Stimulated activated effector memory CD8-positive, alpha-beta T cell treated with anti-CD3 and anti-CD28 coated beads, Interleukin-12 subunit alpha, Interleukin-12 subunit beta, amount 100 ng/mL, for 72 hours (primary cell): Measurements from ENCODE around the gene HOXD11.

Experiments used
- ATAC-seq: fragments of 150-1000 bp; cut with Tn5 transposase; 2 replicates; pipeline ENCODE4 v1.10.0; 2021
- DNase-seq, 2 donors: peaks; one replicate each; pipeline ENCODE4 v3.0.0; 2021 to 2022; ENCODE audit warnings: low spot score in 2 of 2
- H3K27ac Mint-ChIP-seq: one replicate; pipeline ENCODE4 v1.8.0; 2022; ENCODE audit warnings: mild to moderate bottlenecking, mixed read lengths
- H3K36me3 Mint-ChIP-seq: one replicate; pipeline ENCODE4 v1.8.0; 2022; ENCODE audit warnings: mild to moderate bottlenecking, mixed read lengths
- H3K4me1 Mint-ChIP-seq: one replicate; pipeline ENCODE4 v1.8.0; 2022; ENCODE audit warnings: mixed read lengths
- H3K4me3 Mint-ChIP-seq: one replicate; pipeline ENCODE4 v1.8.0; 2022; ENCODE audit warnings: mild to moderate bottlenecking, mixed read lengths
- H3K9me3 Mint-ChIP-seq: one replicate; pipeline ENCODE4 v1.8.0; 2022; ENCODE audit warnings: mixed read lengths

The HOXD11 gene

GRCh38 chr2:176096986-176097819 lies 9.9 kb upstream of the HOXD11 start:
- no peak overlapping the region for H3K27ac Mint-ChIP-seq
- peaks cover 27% of the 10 kb centered on the region for H3K4me1 Mint-ChIP-seq
- DNase-seq: peak; percentile 42 to 70
- H3K36me3 Mint-ChIP-seq: peaks cover 7% of the 10 kb centered on the region
- peak; percentile 84 for ATAC-seq
- no peaks in the 10 kb centered on the region for H3K9me3 Mint-ChIP-seq
- H3K4me3 Mint-ChIP-seq: peak overlapping the region; percentile 65

- DNase-seq (no peak), ATAC-seq (no peak)
- Mint-ChIP-seq H3K36me3 (peaks cover 7% of the 10 kb centered on the region), H3K27ac (no peak overlapping the region), H3K4me1 (peaks cover 27% of the 10 kb centered on the region), H3K4me3 (peak overlapping the region; percentile 65), H3K9me3 (no peaks in the 10 kb centered on the region)
These were observed 9.2 kb upstream of the HOXD11 start for GRCh38 chr2:176097820-176098365.

- Mint-ChIP-seq H3K36me3 (peaks cover 7% of the 10 kb centered on the region), H3K4me1 (peaks cover 23% of the 10 kb centered on the region), H3K9me3 (no peaks in the 10 kb centered on the region), H3K4me3 (no peak overlapping the region), H3K27ac (no peak overlapping the region)
- no peak for ATAC-seq
- no peak for DNase-seq
These were observed 8.5 kb upstream of the HOXD11 start for GRCh38 chr2:176098366-176099158.

GRCh38 chr2:176099159-176099727 lies 7.8 kb upstream of the HOXD11 start:
- Mint-ChIP-seq H3K4me1 (peaks cover 22% of the 10 kb centered on the region), H3K27ac (no peak overlapping the region), H3K9me3 (no peaks in the 10 kb centered on the region), H3K36me3 (peaks cover 7% of the 10 kb centered on the region), H3K4me3 (no peak overlapping the region)
- DNase-seq: no peak
- no peak for ATAC-seq

- no peak for DNase-seq
- Mint-ChIP-seq H3K27ac (no peak within 1 kb of the TSS), H3K36me3 (peaks cover 7% of the 10 kb centered on the region), H3K4me3 (no peak within 1 kb of the TSS), H3K4me1 (peaks cover 29% of the 10 kb centered on the region), H3K9me3 (no peaks in the 10 kb centered on the region)
- no peak for ATAC-seq
These were observed 7.1 kb upstream of the HOXD11 start, which contains the start of gene HOXD12 for GRCh38 chr2:176099728-176100546. TSS of gene HOXD12 (plus strand) at chr2:176099795. CDS start at chr2:176099802, 7 bp downstream.

GRCh38 chr2:176100547-176101140 lies 6.4 kb upstream of the HOXD11 start:
- Mint-ChIP-seq H3K27ac (no peak overlapping the region), H3K36me3 (peaks cover 7% of the 10 kb centered on the region), H3K4me3 (no peak overlapping the region), H3K9me3 (no peaks in the 10 kb centered on the region), H3K4me1 (peaks cover 36% of the 10 kb centered on the region)
- DNase-seq (no peak), ATAC-seq (no peak)

- DNase-seq (no peak), ATAC-seq (no peak)
- Mint-ChIP-seq H3K4me3 (no peak overlapping the region), H3K9me3 (no peaks in the 10 kb centered on the region), H3K36me3 (peaks cover 12% of the 10 kb centered on the region), H3K27ac (no peak overlapping the region), H3K4me1 (peaks cover 43% of the 10 kb centered on the region)
These were observed 5.8 kb upstream of the HOXD11 start for GRCh38 chr2:176101216-176101830.

- peaks cover 15% of the 10 kb centered on the region for H3K36me3 Mint-ChIP-seq
- H3K27ac Mint-ChIP-seq: no peak overlapping the region
- DNase-seq (no peak), ATAC-seq (no peak)
- no peaks in the 10 kb centered on the region for H3K9me3 Mint-ChIP-seq
- no peak overlapping the region for H3K4me3 Mint-ChIP-seq
- peaks cover 41% of the 10 kb centered on the region for H3K4me1 Mint-ChIP-seq
These were observed 5.2 kb upstream of the HOXD11 start for GRCh38 chr2:176101842-176102241.

GRCh38 chr2:176102309-176102866 lies 4.7 kb upstream of the HOXD11 start:
- H3K9me3 Mint-ChIP-seq: no peaks in the 10 kb centered on the region

GRCh38 chr2:176103194-176103593 lies 3.9 kb upstream of the HOXD11 start:
- peaks cover 15% of the 10 kb centered on the region for H3K36me3 Mint-ChIP-seq
- ATAC-seq: no peak

More at GRCh38 chr2:176102309-176102866, 4.7 kb upstream of the HOXD11 start:
- no peak for ATAC-seq
- Mint-ChIP-seq H3K4me1 (peaks cover 36% of the 10 kb centered on the region), H3K4me3 (no peak overlapping the region), H3K36me3 (peaks cover 15% of the 10 kb centered on the region), H3K27ac (no peak overlapping the region)
- no peak for DNase-seq

GRCh38 chr2:176103742-176104315 lies 3.3 kb upstream of the HOXD11 start:
- Mint-ChIP-seq H3K9me3 (no peaks in the 10 kb centered on the region), H3K4me3 (peak overlapping the region; percentile 39), H3K27ac (no peak overlapping the region), H3K36me3 (peaks cover 15% of the 10 kb centered on the region), H3K4me1 (peaks cover 30% of the 10 kb centered on the region)
- no peak for ATAC-seq
- no peak for DNase-seq

More at GRCh38 chr2:176103194-176103593, 3.9 kb upstream of the HOXD11 start:
- H3K9me3 Mint-ChIP-seq: no peaks in the 10 kb centered on the region
- H3K4me3 Mint-ChIP-seq: no peak overlapping the region
- H3K27ac Mint-ChIP-seq: no peak overlapping the region
- H3K4me1 Mint-ChIP-seq: peaks cover 29% of the 10 kb centered on the region
- no peak for DNase-seq

- peaks cover 15% of the 10 kb centered on the region for H3K36me3 Mint-ChIP-seq
- peaks cover 37% of the 10 kb centered on the region for H3K4me1 Mint-ChIP-seq
- DNase-seq (no peak), ATAC-seq (peak; percentile 43)
- H3K27ac Mint-ChIP-seq: no peak overlapping the region
- peak overlapping the region; percentile 39 for H3K4me3 Mint-ChIP-seq
- no peaks in the 10 kb centered on the region for H3K9me3 Mint-ChIP-seq
These were observed 2.6 kb upstream of the HOXD11 start for GRCh38 chr2:176104316-176105077.
